ENCODE data around the gene TCFL5.

The TCFL5 gene

GRCh38 chr20:62861726-62862336 lies at the start of gene TCFL5:
Gene TCFL5, minus strand, starts transcription at chr20:62861822. Its CDS starts 152 bp downstream, at chr20:62861670.
- no peak for TF ChIP-seq ZNF274 (IDR thresholded peaks at IDR 0.05; ENCODE audit: low read depth, low read length)
- H3K4me3 ChIP-seq (ENCODE audit: low read length): peak within 1 kb of the TSS; percentile 70

GRCh38 chr20:62910777-62911497 lies 49.3 kb upstream of the TCFL5 start:
- TF ChIP-seq ZNF274 (IDR thresholded peaks at IDR 0.05; ENCODE audit: low read depth, low read length): no peak
- H3K4me3 ChIP-seq (ENCODE audit: low read length): no peak overlapping the region

DNA sequence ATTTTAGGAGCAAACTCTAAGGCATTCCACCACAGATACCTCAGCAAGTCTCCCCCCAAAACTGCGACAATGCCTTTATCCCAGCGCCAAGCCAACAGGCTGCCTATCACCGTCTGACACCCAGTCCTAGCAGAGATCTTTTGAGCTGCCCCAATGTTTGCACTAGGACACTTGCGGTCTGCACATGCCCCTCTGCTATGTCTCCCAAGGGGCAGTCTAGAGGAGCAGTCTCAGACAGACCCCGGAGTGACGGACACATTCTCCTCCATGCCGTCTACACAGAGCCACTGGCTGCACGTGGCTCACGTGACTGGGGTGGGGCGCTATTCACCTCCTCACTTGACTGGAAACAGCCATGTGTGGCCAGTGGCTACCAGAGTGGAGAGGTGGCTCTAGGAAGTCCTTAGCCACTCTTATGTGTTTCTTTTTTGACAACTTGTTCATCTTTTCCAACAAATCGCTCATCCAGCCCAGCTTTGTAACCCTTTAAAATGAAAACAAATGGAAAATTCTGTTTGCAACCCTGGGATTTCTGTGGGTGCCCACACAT lies 48.7 kb upstream of the TCFL5 start:
- no peak overlapping the region for H3K4me3 ChIP-seq (ENCODE audit: low read length)
- no peak for TF ChIP-seq ZNF274 (IDR thresholded peaks at IDR 0.05; ENCODE audit: low read depth, low read length)

DNA sequence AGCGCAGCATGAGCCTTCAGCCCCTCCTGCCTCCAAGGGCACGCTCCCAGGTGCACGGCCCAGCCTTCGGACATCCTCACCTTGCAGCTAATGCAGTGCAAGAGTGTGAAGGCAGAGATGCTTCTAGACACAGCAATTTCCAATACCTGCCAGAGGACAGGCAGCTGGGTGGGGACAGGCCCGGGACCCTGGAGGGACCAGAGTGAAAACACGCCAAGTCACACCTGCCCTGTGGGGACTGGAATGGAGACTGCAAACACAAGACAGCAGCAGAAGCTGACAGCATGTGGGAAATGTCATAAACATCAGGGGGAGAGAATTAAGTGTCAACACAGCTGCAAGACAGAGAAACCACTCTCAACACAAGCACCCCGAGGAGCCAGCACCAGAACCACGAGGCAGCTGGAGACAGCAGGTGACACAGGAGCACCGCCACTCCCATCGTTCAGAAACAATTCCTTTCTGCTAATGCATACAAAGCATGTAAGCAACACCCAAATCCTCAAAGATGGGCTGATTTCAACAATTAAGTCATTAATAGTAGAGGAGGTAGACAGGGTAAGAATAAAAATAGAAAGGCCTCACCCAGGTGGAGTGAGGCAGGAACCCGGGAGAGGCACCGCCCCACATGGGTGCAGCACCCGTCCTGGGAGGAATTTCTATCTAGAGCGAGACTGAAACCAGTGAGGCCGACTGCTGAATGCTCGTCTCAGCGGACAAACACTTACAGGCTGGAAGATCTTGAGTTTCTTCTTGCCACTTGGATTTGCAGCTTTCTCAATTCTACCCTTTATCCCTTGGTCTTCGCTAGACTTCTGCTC lies 47.6 kb upstream of the TCFL5 start:
- no peak for TF ChIP-seq ZNF274 (IDR thresholded peaks at IDR 0.05; ENCODE audit: low read depth, low read length)

DNA sequence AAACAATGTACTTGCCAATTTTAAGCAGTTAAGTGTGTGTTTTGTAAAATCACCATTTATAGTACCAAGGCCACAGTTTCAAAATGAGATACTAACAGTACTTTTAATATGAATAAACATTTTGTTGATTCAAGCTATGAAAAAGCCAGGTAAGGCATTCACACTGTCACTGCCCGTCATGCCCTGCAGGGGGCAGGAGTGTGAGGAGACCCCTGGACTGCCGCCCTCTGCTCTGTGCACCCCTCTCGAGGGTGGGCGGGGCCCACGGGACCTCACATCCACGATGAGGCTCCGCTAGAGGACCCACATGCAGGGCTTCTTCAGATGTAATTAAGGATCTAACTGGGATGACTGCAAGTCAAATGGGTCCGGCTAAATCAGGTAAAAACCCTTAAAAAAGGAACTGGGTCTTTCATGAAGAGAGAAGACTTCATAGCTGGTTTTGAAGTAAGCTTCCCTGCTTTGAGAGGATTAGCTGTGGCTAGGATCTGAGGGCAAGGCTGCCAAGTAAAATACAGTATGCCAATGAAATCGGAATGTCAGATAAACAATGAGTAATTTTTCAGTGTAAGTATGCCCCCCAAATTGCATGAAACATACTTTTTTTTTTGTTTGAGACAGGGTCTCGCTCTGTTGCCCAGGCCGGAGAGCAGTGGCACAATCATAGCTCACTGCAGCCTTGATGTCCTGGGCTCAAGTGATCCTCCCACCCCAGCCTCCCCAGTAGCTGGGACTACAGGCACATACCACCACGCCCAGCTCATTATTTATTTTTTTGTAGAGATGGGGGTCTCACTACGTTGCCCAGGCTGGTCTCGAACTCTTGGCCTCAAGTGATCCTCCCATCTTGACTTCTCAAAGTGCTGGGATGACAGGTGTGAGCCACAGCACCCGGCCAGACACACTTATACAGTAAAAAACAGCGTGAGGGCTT lies 46.0 kb upstream of the TCFL5 start:
- H3K4me3 ChIP-seq (ENCODE audit: low read length): no peak overlapping the region
- no peak for TF ChIP-seq ZNF274 (IDR thresholded peaks at IDR 0.05; ENCODE audit: low read depth, low read length)

More for the DNA sequence above, 47.6 kb upstream of the TCFL5 start:
- no peak overlapping the region for H3K4me3 ChIP-seq (ENCODE audit: low read length)

DNA sequence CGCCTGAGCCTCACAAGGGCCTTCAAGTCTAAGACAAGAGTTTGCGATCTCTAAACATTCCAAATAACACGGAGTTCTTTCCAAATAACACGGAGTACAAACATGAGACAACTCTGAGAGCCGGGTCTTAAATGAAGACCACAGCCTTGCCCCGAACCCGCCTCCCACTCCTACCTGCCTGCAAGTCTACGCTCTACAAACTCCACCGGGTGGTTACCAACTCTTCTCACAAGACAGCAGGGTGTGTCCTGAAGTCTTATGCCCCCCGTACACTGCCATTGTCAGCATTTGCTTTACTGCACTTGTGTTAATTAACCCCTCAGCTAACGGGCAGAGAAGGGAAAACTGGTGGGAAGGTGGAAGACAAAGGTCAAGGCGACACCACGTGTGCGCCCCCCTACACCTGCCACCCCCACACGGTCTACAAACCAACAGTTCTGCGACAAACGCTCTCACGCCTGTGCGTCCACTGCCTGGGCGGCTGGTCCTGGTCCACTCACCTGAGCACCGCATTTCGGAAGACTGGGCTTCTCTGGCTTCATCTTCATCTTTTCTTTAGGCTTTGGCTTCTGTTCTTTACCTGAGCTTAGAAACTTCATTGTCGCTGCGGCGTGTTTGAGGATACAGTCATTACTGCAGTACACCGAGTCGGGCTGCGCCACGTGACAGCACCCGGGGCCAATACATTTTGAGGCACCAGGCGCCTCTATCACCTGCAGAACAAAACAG lies 45.2 kb upstream of the TCFL5 start:
- H3K4me3 ChIP-seq (ENCODE audit: low read length): no peak overlapping the region
- TF ChIP-seq ZNF274 (IDR thresholded peaks at IDR 0.05; ENCODE audit: low read depth, low read length): no peak

DNA sequence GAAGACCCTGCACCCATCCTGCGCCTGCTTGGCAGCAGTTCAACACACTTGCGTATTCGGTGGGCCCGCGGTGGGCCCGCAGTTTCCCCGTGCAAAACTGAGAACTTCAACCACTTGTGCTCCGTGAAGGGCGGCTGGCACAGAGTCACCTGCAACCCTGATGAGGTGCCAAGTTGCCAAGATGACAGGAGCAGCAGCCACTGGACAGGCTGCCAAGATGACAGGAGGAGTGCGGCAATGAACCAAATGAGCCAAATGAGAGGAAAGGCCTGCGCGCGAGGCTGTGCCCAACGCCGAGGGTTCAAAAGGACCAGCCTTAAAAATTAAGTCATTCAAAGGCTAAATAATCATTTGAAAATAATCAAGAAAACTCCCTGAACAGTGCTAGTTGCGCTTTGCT lies 44.6 kb upstream of the TCFL5 start:
- no peak for TF ChIP-seq ZNF274 (IDR thresholded peaks at IDR 0.05; ENCODE audit: low read depth, low read length)
- H3K4me3 ChIP-seq (ENCODE audit: low read length): no peak overlapping the region

- TF ChIP-seq ZNF274 (IDR thresholded peaks at IDR 0.05; ENCODE audit: low read depth, low read length): no peak
- H3K4me3 ChIP-seq (ENCODE audit: low read length): no peak overlapping the region
These were observed 44.0 kb upstream of the TCFL5 start for GRCh38 chr20:62905536-62906117.

GRCh38 chr20:62902926-62903615 lies 41.4 kb upstream of the TCFL5 start:
- H3K4me3 ChIP-seq (ENCODE audit: low read length): no peak overlapping the region
- no peak for TF ChIP-seq ZNF274 (IDR thresholded peaks at IDR 0.05; ENCODE audit: low read depth, low read length)

GRCh38 chr20:62901891-62902290 lies 40.3 kb upstream of the TCFL5 start:
- no peak overlapping the region for H3K4me3 ChIP-seq (ENCODE audit: low read length)

DNA sequence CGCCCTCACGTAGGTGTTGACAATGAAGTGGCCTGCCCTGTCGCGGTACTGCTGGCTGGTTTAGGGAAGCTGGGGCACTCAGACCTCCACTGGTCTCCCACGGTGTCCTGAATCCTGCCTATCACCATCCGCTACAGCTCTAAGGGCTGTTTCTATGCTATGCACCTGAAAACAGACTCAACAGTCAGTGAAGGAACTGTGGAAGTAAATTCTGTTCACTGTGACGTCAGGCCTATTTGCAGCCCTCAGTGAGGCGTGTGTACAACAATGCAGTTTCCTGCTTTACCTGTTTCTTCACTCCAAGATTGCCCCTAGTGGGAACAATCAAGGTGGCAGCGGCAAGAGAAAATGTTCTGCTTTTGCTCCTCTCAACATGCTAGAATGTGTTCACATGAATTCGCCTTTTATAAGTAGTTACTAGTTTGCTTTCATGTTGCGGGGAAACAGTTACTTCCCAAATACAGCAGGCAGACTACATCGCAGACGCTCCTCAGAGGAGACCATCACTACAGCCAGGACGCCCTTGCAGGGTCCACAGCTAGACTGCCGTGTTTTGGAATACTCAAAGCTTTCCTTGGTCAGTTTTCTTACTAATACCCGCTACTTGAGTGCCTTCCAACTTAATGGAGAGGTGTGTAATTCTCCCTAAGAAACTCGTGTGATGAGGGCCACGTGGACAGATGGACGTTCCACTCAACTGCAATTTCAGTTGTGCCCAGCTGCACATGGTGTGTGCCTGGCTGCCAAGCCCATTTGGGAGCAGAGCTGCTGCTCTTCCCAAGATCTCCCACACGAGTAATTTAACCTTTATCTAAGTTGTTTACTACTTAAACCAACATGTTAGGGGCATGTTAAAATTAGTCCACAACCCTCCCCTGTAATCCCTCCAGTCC lies 39.3 kb upstream of the TCFL5 start:
- H3K4me3 ChIP-seq (ENCODE audit: low read length): no peak overlapping the region
- TF ChIP-seq ZNF274 (IDR thresholded peaks at IDR 0.05; ENCODE audit: low read depth, low read length): no peak

More at GRCh38 chr20:62901891-62902290, 40.3 kb upstream of the TCFL5 start:
- TF ChIP-seq ZNF274 (IDR thresholded peaks at IDR 0.05; ENCODE audit: low read depth, low read length): no peak

All from GM08714 (cell line).